SK-N-SH (cell line): ENCODE results near the gene PTPN20. TPM values are rescaled to one million over a fixed set of nuclear protein-coding genes. Genes with fewer than 3 reads are reported as not detected.
A peak's percentile ranks its signal among the peaks of the same experiment; 100 is the strongest.

Experiments
- CTCF ChIA-PET: fragments of 300-600, 350-600 bp; formaldehyde crosslinking; extraction: SDS; loops from one replicate; lab custom pipeline; 2021; lab: Yijun Ruan, JAX
- POLR2A ChIA-PET: fragments of 350-600 bp; sonication (Branson Sonifier 250); formaldehyde crosslinking; extraction: SDS; loops from one replicate; lab custom pipeline; 2020; ENCODE audit warnings: antibody characterized with exemption, inconsistent platforms; lab: Yijun Ruan, JAX
- DNase-seq: peaks from one replicate; pipeline ENCODE4 v3.0.0; 2012
- H2AFZ ChIP-seq: fragments of 200-600 bp; sonication (generic); 2 replicates; pipeline ENCODE4 v1.8.1; 2016; ENCODE audit warnings: antibody characterized with exemption, mild to moderate bottlenecking, low read depth
- H3F3A ChIP-seq: fragments of 200-600 bp; sonication (generic); replicated peaks from 2 replicates; pipeline ENCODE3; 2016; ENCODE audit warnings: antibody characterized with exemption, mild to moderate bottlenecking; ENCODE audit not compliant: insufficient read depth
- H3K27ac ChIP-seq, 2 experiments: fragments of 200-500 bp in 1 of 2; fragments of 200-600 bp in 1 of 2; sonication (Bioruptor generic) in 1 of 2; sonication (generic), shearing (Covaris generic) in 1 of 2; 2 replicates each; pipeline versions ENCODE4 v1.5.1 to v1.6.1; 2014 to 2016; ENCODE audit warnings: low read depth in 2 of 2, inconsistent platforms in 1 of 2, low read length in 1 of 2, mild to moderate bottlenecking in 1 of 2, mixed read lengths in 1 of 2
- H3K27me3 ChIP-seq: fragments of 200-600 bp; sonication (generic), shearing (Covaris generic); 2 replicates; pipeline ENCODE4 v1.6.1; 2016; ENCODE audit warnings: mixed run types; ENCODE audit not compliant: insufficient read depth
- H3K36me3 ChIP-seq, 2 experiments: fragments of 200-500 bp in 1 of 2; fragments of 200-600 bp in 1 of 2; sonication (Bioruptor generic) in 1 of 2; sonication (generic) in 1 of 2; replicated peaks in 1 of 2; 2 replicates each; pipeline versions ENCODE3 to v1.5.1; 2014 to 2016; ENCODE audit warnings: low read length in 1 of 2, mild to moderate bottlenecking in 1 of 2; ENCODE audit not compliant: insufficient read depth in 2 of 2, control insufficient read depth in 1 of 2
- H3K4me1 ChIP-seq, 2 experiments: fragments of 200-500 bp in 1 of 2; fragments of 200-600 bp in 1 of 2; sonication (Bioruptor generic) in 1 of 2; sonication (generic), shearing (Covaris generic) in 1 of 2; 2 replicates each; pipeline versions ENCODE4 v1.5.1 to v1.6.1; 2014 to 2016; ENCODE audit warnings: low read depth in 1 of 2, low read length in 1 of 2, mixed run types in 1 of 2; ENCODE audit not compliant: insufficient read depth in 2 of 2, control insufficient read depth in 1 of 2
- H3K4me2 ChIP-seq: fragments of 200-600 bp; sonication (generic), shearing (Covaris generic); 2 replicates; pipeline ENCODE4 v1.6.1; 2017; ENCODE audit warnings: mixed run types
- H3K4me3 ChIP-seq, 2 experiments: fragments of 200-500 bp in 1 of 2; fragments of 200-600 bp in 1 of 2; sonication (Bioruptor generic) in 1 of 2; sonication (generic), shearing (Covaris generic) in 1 of 2; 2 replicates each; pipeline versions ENCODE4 v1.5.1 to v1.8.1; 2014 to 2016; ENCODE audit warnings: low read depth in 2 of 2, inconsistent platforms in 1 of 2, low read length in 1 of 2, mild to moderate bottlenecking in 1 of 2, mixed read lengths in 1 of 2, moderate library complexity in 1 of 2
- H3K79me2 ChIP-seq: fragments of 200-600 bp; sonication (generic); 2 replicates; pipeline ENCODE4 v1.8.1; 2017; ENCODE audit warnings: mild to moderate bottlenecking; ENCODE audit not compliant: insufficient read depth
- H3K9ac ChIP-seq: fragments of 200-600 bp; sonication (generic); 2 replicates; pipeline ENCODE4 v1.6.1; 2017; ENCODE audit warnings: mixed run types
- H3K9me2 ChIP-seq: fragments of 200-600 bp; sonication (generic); 2 replicates; pipeline ENCODE4 v1.6.1; 2017; ENCODE audit warnings: mixed run types
- H3K9me3 ChIP-seq: fragments of 200-600 bp; sonication (generic); 2 replicates; pipeline ENCODE4 v1.6.1; 2017; ENCODE audit warnings: mixed run types, mild to moderate bottlenecking, moderate library complexity
- H4K20me1 ChIP-seq: fragments of 200-600 bp; sonication (generic); 2 replicates; pipeline ENCODE4 v1.6.1; 2017; ENCODE audit warnings: mild to moderate bottlenecking, mixed run types; ENCODE audit not compliant: insufficient read depth
- EP300 ChIP-seq, 2 experiments: IDR thresholded peaks; 2 replicates each; pipeline versions ENCODE4 v1.4.0 to v1.6.1; 2012; ENCODE audit warnings: borderline replicate concordance in 1 of 2, low read depth in 1 of 2, low read length in 1 of 2
- FOSL2 ChIP-seq: IDR thresholded peaks from 2 replicates; pipeline ENCODE4 v1.4.0; 2012; ENCODE audit warnings: low read depth, mild to moderate bottlenecking, moderate library complexity, borderline replicate concordance
- FOXJ3 ChIP-seq: sonication (generic); formaldehyde crosslinking; IDR thresholded peaks from 2 replicates; pipeline ENCODE4 v1.5.1; 2020; ENCODE audit warnings: mild to moderate bottlenecking, missing genetic modification reagents
- GABPA ChIP-seq: IDR thresholded peaks from 2 replicates; pipeline ENCODE4 v1.4.0; 2012; ENCODE audit warnings: low read depth, mild to moderate bottlenecking
- GATA2 ChIP-seq: sonication (generic); formaldehyde crosslinking; IDR thresholded peaks from 2 replicates; pipeline ENCODE4 v1.5.0; 2020; ENCODE audit warnings: mild to moderate bottlenecking, missing genetic modification reagents
- MAX ChIP-seq: IDR thresholded peaks from 2 replicates; pipeline ENCODE4 v1.4.0; 2012; ENCODE audit warnings: low read depth
- MEF2A ChIP-seq: IDR thresholded peaks from 2 replicates; pipeline ENCODE4 v1.4.0; 2012; ENCODE audit warnings: low read depth, borderline replicate concordance
- NFIC ChIP-seq: IDR thresholded peaks from 2 replicates; pipeline ENCODE4 v1.4.0; 2012; ENCODE audit warnings: borderline replicate concordance
- NRF1 ChIP-seq: IDR thresholded peaks from 2 replicates; pipeline ENCODE4 v1.6.1; 2012; ENCODE audit warnings: low read depth, mild to moderate bottlenecking, low read length
- RAD21 ChIP-seq: IDR thresholded peaks from 2 replicates; pipeline ENCODE4 v1.6.1; 2012; ENCODE audit warnings: mild to moderate bottlenecking, low read length
- RCOR1 ChIP-seq: fragments of 150-350 bp; IDR thresholded peaks from 2 replicates; pipeline ENCODE4 v1.6.1; 2017; ENCODE audit warnings: antibody characterized with exemption, low read length
- RFX5 ChIP-seq: IDR thresholded peaks from 2 replicates; pipeline ENCODE4 v1.6.1; 2012; ENCODE audit warnings: mild to moderate bottlenecking, improper control_type of control experiment, low read length
- SIN3A ChIP-seq: IDR thresholded peaks from 2 replicates; pipeline ENCODE4 v1.6.1; 2012; ENCODE audit warnings: low read depth, mild to moderate bottlenecking, low read length, moderate library complexity, borderline replicate concordance
- TEAD4 ChIP-seq: IDR thresholded peaks from 2 replicates; pipeline ENCODE4 v1.4.0; 2012; ENCODE audit warnings: mild to moderate bottlenecking, borderline replicate concordance; ENCODE audit not compliant: insufficient read depth
- USF1 ChIP-seq: IDR thresholded peaks from 2 replicates; pipeline ENCODE4 v1.4.0; 2012; ENCODE audit warnings: low read depth, borderline replicate concordance
- YY1 ChIP-seq: IDR thresholded peaks from 2 replicates; pipeline ENCODE4 v1.4.0; 2012; ENCODE audit warnings: low read depth, mild to moderate bottlenecking
- whole genome bisulfite sequencing: methylation state at CpG from one replicate; pipeline ENCODE4 v1.1.6; 2017; ENCODE audit warnings: low lambda C conversion rate; 5-methylcytosine and 5-hydroxymethylcytosine counted together
- polyA plus RNA-seq, 3 experiments: library from polyadenylated mRNA; depleted of rRNA; stranded (reverse); fragments of >200 nt; gene quantifications; 2 replicates each; pipeline ENCODE4 v1.2.3, GENCODE V29; 2012

The PTPN20 gene
- polyA plus RNA-seq, 1 of the 3 experiments (the other 2 are of a cell fraction) = 0.36 TPM

- Histone ChIP-seq H3F3A (no peaks in the 10 kb centered on the region), H3K9me2 (no peaks in the 10 kb centered on the region), H3K36me3 (no peaks in the 10 kb centered on the region), H3K4me2 (no peak overlapping the region), H3K9ac (no peak overlapping the region), H3K79me2 (no peaks in the 10 kb centered on the region), H3K4me1 (peaks cover 0 to 81% of the 10 kb centered on the region in 2 experiments; a peak in 2 of 4 replicates), H4K20me1 (no peaks in the 10 kb centered on the region), H3K9me3 (no peaks in the 10 kb centered on the region), H3K4me3 (no peak overlapping the region), H3K27ac (peak overlapping the region in 1 of 2 experiments; percentile 100; a peak in 2 of 4 replicates), H3K27me3 (peaks cover 11% of the 10 kb centered on the region; the same call in 1 of the 2 replicates), H2AFZ (no peak overlapping the region)
- DNase-seq = no peak
- CTCF ChIA-PET = interaction anchor here (1.1 to 16.7 kb wide), 4 partner anchors 9 to 274 kb away, joined by 3 to 337 read pairs (median 62); no protein-coding TSS in a partner anchor
- POLR2A ChIA-PET = no interaction called here
- 36% methylated on average over 3 of the region's 7 CpGs for WGBS
- TF ChIP-seq GATA2 (CRISPR knock-in tag) (no peak), TEAD4 (no peak), SIN3A (no peak), NFIC (no peak), MEF2A (no peak), YY1 (no peak), RAD21 (no peak), GABPA (no peak), MAX (no peak), NRF1 (no peak), RCOR1 (no peak), USF1 (no peak)
These were observed 125.5 kb downstream of the PTPN20 start for GRCh38 chr10:47036771-47037170.

GRCh38 chr10:47037654-47038425 is 126.6 kb downstream of the PTPN20 start:
- Histone ChIP-seq H3K27ac (peak overlapping the region in 1 of 2 experiments; percentile 100; a peak in 2 of 4 replicates), H3K27me3 (peaks cover 11% of the 10 kb centered on the region; the same call in 1 of the 2 replicates), H3F3A (no peaks in the 10 kb centered on the region), H3K4me2 (no peak overlapping the region), H3K9me3 (no peaks in the 10 kb centered on the region), H3K36me3 (no peaks in the 10 kb centered on the region), H3K4me3 (no peak overlapping the region), H3K9ac (no peak overlapping the region), H2AFZ (no peak overlapping the region), H3K4me1 (peaks cover 0 to 84% of the 10 kb centered on the region in 2 experiments; a peak in 2 of 4 replicates), H4K20me1 (no peaks in the 10 kb centered on the region), H3K79me2 (no peaks in the 10 kb centered on the region), H3K9me2 (no peaks in the 10 kb centered on the region)
- WGBS = 41% methylated on average over 10 of the region's 10 CpGs
- CTCF ChIA-PET = interaction anchor here (1.1 to 16.7 kb wide), 6 partner anchors 8 to 273 kb away, joined by 3 to 337 read pairs (median 34); no protein-coding TSS in a partner anchor
- TF ChIP-seq RFX5 (peak; percentile 26; the same call in 1 of the 2 replicates), EP300 (IDR thresholded peaks at IDR 0.05; ENCODE audit: borderline replicate concordance in 1 of 2, low read depth in 1 of 2, low read length in 1 of 2) (peak in 1 of 2 experiments; percentile 78; a peak in 1 of 4 replicates), FOXJ3 (CRISPR knock-in tag) (peak; percentile 65), FOSL2 (no peak), GATA2 (CRISPR knock-in tag) (peak; percentile 14; the same call in 1 of the 2 replicates)
- peak; percentile 51 for DNase-seq
- POLR2A ChIA-PET = interaction anchor here (1.1 kb wide), 1 partner anchor 249 kb away, joined by 3 read pairs; no protein-coding TSS in a partner anchor
